AG08395 (cell line): ENCODE results near the gene UGP2.

Experiments
- DNase-seq: peaks from one replicate; pipeline ENCODE4 v3.0.0; 2012; ENCODE audit warnings: mixed read lengths, low spot score

UGP2 gene

GRCh38 chr2:63865159-63865799 lies 23.6 kb downstream of the UGP2 start:
- peak; percentile 53 for DNase-seq

GRCh38 chr2:63866009-63866709 lies 24.5 kb downstream of the UGP2 start:
- DNase-seq, result no peak

GRCh38 chr2:63870679-63871078 lies 29.0 kb downstream of the UGP2 start:
- DNase-seq, result no peak

GRCh38 chr2:63871864-63872263 lies 30.2 kb downstream of the UGP2 start:
- no peak for DNase-seq

- DNase-seq, result peak; percentile 4
Measured at GRCh38 chr2:63872571-63873328, 31.1 kb downstream of the UGP2 start.

- DNase-seq, result no peak
Measured at GRCh38 chr2:63874204-63875130, 32.8 kb downstream of the UGP2 start.

GRCh38 chr2:63875131-63875527 lies 33.4 kb downstream of the UGP2 start:
- peak; percentile 48 for DNase-seq

GRCh38 chr2:63875559-63876245 lies 34.0 kb downstream of the UGP2 start:
- no peak for DNase-seq

GRCh38 chr2:63876311-63876710 lies 34.6 kb downstream of the UGP2 start:
- DNase-seq, result no peak

- DNase-seq, result no peak
Measured at GRCh38 chr2:63878486-63878885, 36.8 kb downstream of the UGP2 start.

- no peak for DNase-seq
Measured at GRCh38 chr2:63879876-63880433, 38.3 kb downstream of the UGP2 start.

- DNase-seq, result no peak
Measured at GRCh38 chr2:63880625-63881024, 38.9 kb downstream of the UGP2 start.

- DNase-seq, result no peak
Measured at GRCh38 chr2:63881205-63881604, 39.5 kb downstream of the UGP2 start.

- DNase-seq, result no peak
Measured at GRCh38 chr2:63882395-63883105, 40.9 kb downstream of the UGP2 start.

- no peak for DNase-seq
Measured at GRCh38 chr2:63886445-63886844, 44.7 kb downstream of the UGP2 start.

- DNase-seq, result no peak
Measured at GRCh38 chr2:63888053-63888452, 46.4 kb downstream of the UGP2 start.

GRCh38 chr2:63888490-63889402 lies 47.0 kb downstream of the UGP2 start:
- peak; percentile 60 for DNase-seq

GRCh38 chr2:63890678-63891077 lies 49.0 kb downstream of the UGP2 start:
- no peak for DNase-seq

GRCh38 chr2:63891488-63892030 lies 49.9 kb downstream of the UGP2 start:
- DNase-seq, result no peak
